Measurements from ENCODE around the gene BMP2K. TPM values are rescaled to one million over a fixed set of nuclear protein-coding genes. Genes with fewer than 3 reads are reported as not detected.

BMP2K gene
- total and polyA plus RNA-seq, 7 donors: 13.2 to 37.9 (median 30.0) TPM

GRCh38 chr4:78880874-78881492 is 104.8 kb downstream of the BMP2K start:
- H3K27me3 ChIP-seq: no peaks in the 10 kb centered on the region
- intact Hi-C loops (cut with DNase I): no loop called here
- H3K9me3 ChIP-seq: no peaks in the 10 kb centered on the region
- peaks cover 0 to 26% (median 4%) of the 10 kb centered on the region in 4 donors for H3K36me3 ChIP-seq
- H3K27ac ChIP-seq: no peak overlapping the region
- H3K4me3 ChIP-seq: no peak overlapping the region
- TF ChIP-seq CTCF (IDR thresholded peaks at IDR 0.05): no peak
- TF ChIP-seq POLR2A (IDR thresholded peaks at IDR 0.05): no peak
- TF ChIP-seq EP300 (IDR thresholded peaks at IDR 0.05): no peak
- TF ChIP-seq POLR2AphosphoS5 (IDR thresholded peaks at IDR 0.05): no peak
- DNase-seq: no peak
- peaks cover 0 to 10% (median 0%) of the 10 kb centered on the region in 4 donors for H3K4me1 ChIP-seq

- intact Hi-C loops (cut with DNase I): no loop called here
- H3K4me3 ChIP-seq: no peak overlapping the region
- no peaks in the 10 kb centered on the region for H3K9me3 ChIP-seq
- no peak for DNase-seq
- no peak for TF ChIP-seq EP300 (IDR thresholded peaks at IDR 0.05)
- no peak for TF ChIP-seq CTCF (IDR thresholded peaks at IDR 0.05)
- TF ChIP-seq POLR2A (IDR thresholded peaks at IDR 0.05): no peak
- TF ChIP-seq POLR2AphosphoS5 (IDR thresholded peaks at IDR 0.05): no peak
- H3K36me3 ChIP-seq: peaks cover 0 to 22% (median 3%) of the 10 kb centered on the region in 4 donors
- H3K27me3 ChIP-seq: no peaks in the 10 kb centered on the region
- no peak overlapping the region for H3K27ac ChIP-seq
- peaks cover 0 to 10% (median 0%) of the 10 kb centered on the region in 4 donors for H3K4me1 ChIP-seq
Measured at GRCh38 chr4:78885598-78885997, 109.4 kb downstream of the BMP2K start.

- H3K27ac ChIP-seq: no peak overlapping the region
- peaks cover 0 to 9% (median 0%) of the 10 kb centered on the region in 4 donors for H3K4me1 ChIP-seq
- peaks cover 0 to 52% (median 3%) of the 10 kb centered on the region in 4 donors for H3K36me3 ChIP-seq
- TF ChIP-seq CTCF (IDR thresholded peaks at IDR 0.05): no peak
- no peak for TF ChIP-seq EP300 (IDR thresholded peaks at IDR 0.05)
- TF ChIP-seq POLR2A (IDR thresholded peaks at IDR 0.05): no peak
- TF ChIP-seq POLR2AphosphoS5 (IDR thresholded peaks at IDR 0.05): no peak
- H3K27me3 ChIP-seq: no peaks in the 10 kb centered on the region
- H3K9me3 ChIP-seq: no peaks in the 10 kb centered on the region
- intact Hi-C loops (cut with DNase I): no loop called here
- no peak overlapping the region for H3K4me3 ChIP-seq
- no peak for DNase-seq
Measured at GRCh38 chr4:78889955-78890354, 113.8 kb downstream of the BMP2K start.

- intact Hi-C loops (cut with DNase I): no loop called here
Measured at GRCh38 chr4:78899302-78899701, 123.2 kb downstream of the BMP2K start.

More at GRCh38 chr4:78899302-78899701, 123.2 kb downstream of the BMP2K start:
- Histone ChIP-seq H3K9me3 (no peaks in the 10 kb centered on the region), H3K4me1 (no peaks in the 10 kb centered on the region), H3K27me3 (no peaks in the 10 kb centered on the region), H3K36me3 (peaks cover 0 to 8% (median 0%) of the 10 kb centered on the region in 4 donors), H3K4me3 (no peak overlapping the region), H3K27ac (no peak overlapping the region)
- TF ChIP-seq CTCF (IDR thresholded peaks at IDR 0.05) (no peak), POLR2A (IDR thresholded peaks at IDR 0.05) (no peak), EP300 (IDR thresholded peaks at IDR 0.05) (no peak), POLR2AphosphoS5 (IDR thresholded peaks at IDR 0.05) (no peak)
- DNase-seq: no peak
